Ishikawa (cell line): ENCODE measurements around the gene TRAF3IP1.

Source experiments
- CEBPB ChIP-seq: IDR thresholded peaks from 2 replicates; pipeline ENCODE4 v1.6.1; 2012
- CREB1 ChIP-seq: IDR thresholded peaks from 2 replicates; pipeline ENCODE4 v1.6.1; 2012; ENCODE audit warnings: low read depth
- EGR1 ChIP-seq: IDR thresholded peaks from 2 replicates; pipeline ENCODE4 v1.6.1; 2012
- EP300 ChIP-seq: IDR thresholded peaks from 2 replicates; pipeline ENCODE4 v1.6.1; 2012; ENCODE audit warnings: borderline replicate concordance
- FOXM1 ChIP-seq: IDR thresholded peaks from 2 replicates; pipeline ENCODE4 v1.6.1; 2012; ENCODE audit warnings: low read depth, borderline replicate concordance
- MAX ChIP-seq: IDR thresholded peaks from 2 replicates; pipeline ENCODE4 v1.6.1; 2012
- RAD21 ChIP-seq: IDR thresholded peaks from 2 replicates; pipeline ENCODE4 v1.6.1; 2012; ENCODE audit warnings: low read depth
- TAF1 ChIP-seq: IDR thresholded peaks from 2 replicates; pipeline ENCODE4 v1.6.1; 2012; ENCODE audit warnings: low read depth, mild to moderate bottlenecking
- TCF12 ChIP-seq: IDR thresholded peaks from 2 replicates; pipeline ENCODE4 v1.6.1; 2012; ENCODE audit warnings: low read depth
- TEAD4 ChIP-seq: IDR thresholded peaks from 2 replicates; pipeline ENCODE4 v1.6.1; 2012
- YY1 ChIP-seq: IDR thresholded peaks from 2 replicates; pipeline ENCODE4 v1.6.1; 2012; ENCODE audit warnings: low read depth
- ZBTB7A ChIP-seq: IDR thresholded peaks from 2 replicates; pipeline ENCODE4 v1.6.1; 2012; ENCODE audit warnings: low read depth
- TF ChIP-seq, protein P1 (sequence below): IDR thresholded peaks from 2 replicates; pipeline ENCODE4 v1.6.1; 2012; ENCODE audit warnings: low read depth, mild to moderate bottlenecking

DNA sequence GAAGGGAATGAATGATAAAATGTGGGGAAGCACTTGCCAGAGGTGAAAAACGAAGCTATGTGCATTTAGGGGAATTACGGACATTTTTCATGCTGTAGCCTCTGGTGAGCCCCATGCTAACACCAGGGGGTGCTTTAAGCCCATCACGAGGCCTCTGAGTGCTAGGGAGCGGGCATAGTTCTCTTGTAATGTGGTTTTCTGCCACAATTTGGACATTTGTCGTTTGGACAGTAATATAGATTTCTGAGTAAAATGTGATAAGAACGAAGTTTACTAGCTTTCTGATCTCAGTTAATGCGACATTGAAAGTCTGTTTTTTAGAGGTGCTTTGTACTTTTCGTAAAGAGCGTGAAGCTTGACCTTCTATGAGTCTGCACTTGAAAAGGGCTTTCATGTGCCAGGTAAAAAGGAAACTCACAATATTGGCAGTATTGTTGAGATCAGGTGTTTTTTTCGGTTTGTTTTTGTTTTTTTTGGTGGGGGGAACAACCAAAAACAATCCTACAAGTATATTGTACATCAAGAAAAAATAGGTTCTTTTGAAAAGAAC, 50.6 kb downstream of the TRAF3IP1 start:
- TF ChIP-seq EP300 (no peak), ZBTB7A (no peak), TAF1 (no peak), FOXM1 (no peak), TEAD4 (no peak), TCF12 (no peak), CEBPB (no peak), YY1 (no peak), MAX (no peak), RAD21 (peak; percentile 55), CREB1 (no peak), EGR1 (no peak)
- TF ChIP-seq, protein P1, sequence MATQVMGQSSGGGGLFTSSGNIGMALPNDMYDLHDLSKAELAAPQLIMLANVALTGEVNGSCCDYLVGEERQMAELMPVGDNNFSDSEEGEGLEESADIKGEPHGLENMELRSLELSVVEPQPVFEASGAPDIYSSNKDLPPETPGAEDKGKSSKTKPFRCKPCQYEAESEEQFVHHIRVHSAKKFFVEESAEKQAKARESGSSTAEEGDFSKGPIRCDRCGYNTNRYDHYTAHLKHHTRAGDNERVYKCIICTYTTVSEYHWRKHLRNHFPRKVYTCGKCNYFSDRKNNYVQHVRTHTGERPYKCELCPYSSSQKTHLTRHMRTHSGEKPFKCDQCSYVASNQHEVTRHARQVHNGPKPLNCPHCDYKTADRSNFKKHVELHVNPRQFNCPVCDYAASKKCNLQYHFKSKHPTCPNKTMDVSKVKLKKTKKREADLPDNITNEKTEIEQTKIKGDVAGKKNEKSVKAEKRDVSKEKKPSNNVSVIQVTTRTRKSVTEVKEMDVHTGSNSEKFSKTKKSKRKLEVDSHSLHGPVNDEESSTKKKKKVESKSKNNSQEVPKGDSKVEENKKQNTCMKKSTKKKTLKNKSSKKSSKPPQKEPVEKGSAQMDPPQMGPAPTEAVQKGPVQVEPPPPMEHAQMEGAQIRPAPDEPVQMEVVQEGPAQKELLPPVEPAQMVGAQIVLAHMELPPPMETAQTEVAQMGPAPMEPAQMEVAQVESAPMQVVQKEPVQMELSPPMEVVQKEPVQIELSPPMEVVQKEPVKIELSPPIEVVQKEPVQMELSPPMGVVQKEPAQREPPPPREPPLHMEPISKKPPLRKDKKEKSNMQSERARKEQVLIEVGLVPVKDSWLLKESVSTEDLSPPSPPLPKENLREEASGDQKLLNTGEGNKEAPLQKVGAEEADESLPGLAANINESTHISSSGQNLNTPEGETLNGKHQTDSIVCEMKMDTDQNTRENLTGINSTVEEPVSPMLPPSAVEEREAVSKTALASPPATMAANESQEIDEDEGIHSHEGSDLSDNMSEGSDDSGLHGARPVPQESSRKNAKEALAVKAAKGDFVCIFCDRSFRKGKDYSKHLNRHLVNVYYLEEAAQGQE = no peak
